HG02642 (cell line): ENCODE measurements around the gene KRTAP10-11.
"Not testable (repeated sequence)": the region's sequence is repeated elsewhere in the genome, so short reads cannot be mapped to it uniquely, and the experiment has no call there.

Source experiments
- ATAC-seq: cut with Tn5 transposase; IDR thresholded peaks from one replicate; pipeline ENCODE4 v1.9.1; 2021; ENCODE audit warnings: mild to moderate bottlenecking; ENCODE audit not compliant: unreplicated experiment, poor library complexity

The KRTAP10-11 gene

DNA sequence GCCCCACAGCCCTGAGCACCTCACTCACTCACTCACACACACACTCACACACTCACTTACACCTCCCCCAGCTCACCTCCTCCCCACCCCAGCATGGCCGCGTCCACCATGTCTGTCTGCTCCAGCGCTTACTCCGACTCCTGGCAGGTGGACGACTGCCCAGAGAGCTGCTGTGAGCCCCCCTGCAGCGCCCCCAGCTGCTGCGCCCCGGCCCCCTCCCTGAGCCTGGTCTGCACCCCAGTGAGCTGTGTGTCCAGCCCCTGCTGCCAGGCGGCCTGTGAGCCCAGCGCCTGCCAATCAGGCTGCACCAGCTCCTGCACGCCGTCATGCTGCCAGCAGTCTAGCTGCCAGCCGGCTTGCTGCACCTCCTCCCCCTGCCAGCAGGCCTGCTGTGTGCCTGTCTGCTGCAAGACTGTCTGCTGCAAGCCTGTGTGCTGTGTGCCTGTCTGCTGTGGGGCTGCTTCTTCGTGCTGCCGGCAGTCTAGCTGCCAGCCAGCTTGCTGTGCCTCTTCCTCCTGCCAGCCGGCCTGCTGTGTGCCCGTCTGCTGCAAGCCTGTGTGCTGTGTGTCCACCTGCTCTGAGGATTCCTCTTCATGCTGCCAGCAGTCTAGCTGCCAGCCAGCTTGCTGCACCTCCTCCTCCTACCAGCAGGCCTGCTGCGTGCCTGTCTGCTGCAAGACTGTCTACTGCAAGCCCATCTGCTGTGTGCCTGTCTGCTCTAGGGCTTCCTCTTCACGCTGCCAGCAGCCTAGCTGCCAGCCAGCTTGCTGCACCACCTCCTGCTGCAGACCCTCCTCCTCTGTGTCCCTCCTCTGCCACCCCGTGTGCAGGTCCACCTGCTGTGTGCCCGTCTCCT is at the start of gene KRTAP10-11:
Gene KRTAP10-11, plus strand, starts transcription at position 49 of the 856 bp plus-strand sequence. Its CDS starts 45 bp downstream, at position 94.
- ATAC-seq, result not testable (repeated sequence)

GRCh38 chr21:44598061-44598460 is 48.2 kb upstream of the KRTAP10-11 start:
- ATAC-seq, result no peak

DNA sequence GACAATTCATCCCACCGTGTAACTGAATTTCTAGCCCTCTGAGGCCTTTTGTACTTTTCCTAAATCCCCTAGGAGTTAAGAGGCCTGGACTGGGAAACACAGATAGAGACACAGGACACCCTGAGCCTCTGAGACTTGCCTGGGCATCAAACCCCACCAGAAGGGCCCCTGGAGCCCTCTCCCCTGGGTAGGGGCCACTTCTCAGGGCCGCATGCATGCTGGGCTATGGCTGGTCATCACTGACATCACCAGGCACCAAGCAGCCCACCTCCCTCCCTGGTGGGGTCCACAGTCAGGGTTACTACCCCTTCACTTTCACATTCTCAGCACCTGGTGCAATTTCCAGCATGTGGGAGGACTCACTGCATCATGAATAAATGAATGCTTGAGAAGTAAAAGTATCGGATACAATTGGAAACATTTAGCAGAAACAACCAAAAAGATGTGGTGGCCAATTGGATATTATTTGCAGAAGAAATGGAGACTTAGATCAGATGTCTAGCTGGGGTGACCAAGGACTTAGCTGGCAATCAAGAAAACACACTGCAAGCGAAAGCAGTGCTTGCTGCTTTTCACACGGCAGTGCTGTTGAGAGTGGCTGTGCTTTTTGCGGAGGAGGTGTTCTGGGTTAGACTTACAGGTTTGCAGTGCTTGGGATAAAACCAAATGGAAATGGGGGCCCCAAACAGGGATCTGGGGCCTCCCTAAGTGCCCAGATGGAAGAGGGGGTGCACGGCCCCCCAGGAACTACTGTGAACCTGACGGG is 46.8 kb upstream of the KRTAP10-11 start:
- no peak for ATAC-seq

DNA sequence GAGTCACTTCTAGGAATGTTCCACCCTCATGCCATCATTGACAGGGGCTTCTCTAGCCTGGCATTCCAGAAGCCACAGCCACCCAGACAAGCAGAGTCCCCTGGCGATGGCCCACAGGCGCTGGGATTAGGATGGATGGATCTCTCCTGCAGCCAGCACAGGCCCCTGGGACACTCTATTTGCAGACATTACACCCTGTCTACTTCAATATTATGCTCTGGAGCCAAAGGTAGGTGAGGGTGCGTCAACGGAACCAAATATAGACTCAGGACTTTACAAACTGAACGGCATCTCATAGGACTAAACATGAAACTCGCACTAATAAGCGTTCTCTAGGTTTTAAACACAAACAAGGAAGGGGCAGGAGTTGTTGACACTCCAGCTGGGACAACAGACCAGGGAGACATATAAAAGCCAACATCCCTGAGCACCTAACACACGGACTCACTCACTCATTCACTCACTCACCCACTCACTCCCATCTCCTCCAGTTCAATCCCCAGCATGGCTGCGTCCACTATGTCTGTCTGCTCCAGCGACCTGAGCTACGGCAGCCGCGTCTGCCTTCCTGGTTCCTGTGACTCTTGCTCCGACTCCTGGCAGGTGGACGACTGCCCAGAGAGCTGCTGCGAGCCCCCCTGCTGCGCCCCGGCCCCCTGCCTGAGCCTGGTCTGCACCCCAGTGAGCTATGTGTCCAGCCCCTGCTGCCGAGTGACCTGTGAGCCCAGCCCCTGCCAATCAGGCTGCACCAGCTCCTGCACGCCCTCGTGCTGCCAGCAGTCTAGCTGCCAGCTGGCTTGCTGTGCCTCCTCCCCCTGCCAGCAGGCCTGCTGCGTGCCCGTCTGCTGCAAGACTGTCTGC is 45.9 kb upstream of the KRTAP10-11 start, which contains the start of gene KRTAP10-7:
Gene KRTAP10-7, plus strand, starts transcription at position 480 of the 861 bp plus-strand sequence. Its CDS starts 25 bp downstream, at position 505.
- ATAC-seq, result not testable (repeated sequence)

DNA sequence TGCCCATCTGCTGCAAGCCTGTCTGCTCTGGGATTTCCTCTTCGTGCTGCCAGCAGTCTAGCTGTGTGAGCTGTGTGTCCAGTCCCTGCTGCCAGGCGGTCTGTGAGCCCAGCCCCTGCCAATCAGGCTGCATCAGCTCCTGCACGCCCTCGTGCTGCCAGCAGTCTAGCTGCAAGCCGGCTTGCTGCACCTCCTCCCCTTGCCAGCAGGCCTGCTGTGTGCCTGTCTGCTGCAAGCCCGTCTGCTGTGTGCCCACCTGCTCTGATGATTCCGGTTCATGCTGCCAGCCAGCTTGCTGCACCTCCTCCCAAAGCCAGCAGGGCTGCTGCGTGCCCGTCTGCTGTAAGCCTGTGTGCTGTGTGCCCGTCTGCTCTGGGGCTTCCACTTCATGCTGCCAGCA is 45.1 kb upstream of the KRTAP10-11 start:
- ATAC-seq, result not testable (repeated sequence)

GRCh38 chr21:44601596-44602462 is 44.4 kb upstream of the KRTAP10-11 start:
- no peak for ATAC-seq

DNA sequence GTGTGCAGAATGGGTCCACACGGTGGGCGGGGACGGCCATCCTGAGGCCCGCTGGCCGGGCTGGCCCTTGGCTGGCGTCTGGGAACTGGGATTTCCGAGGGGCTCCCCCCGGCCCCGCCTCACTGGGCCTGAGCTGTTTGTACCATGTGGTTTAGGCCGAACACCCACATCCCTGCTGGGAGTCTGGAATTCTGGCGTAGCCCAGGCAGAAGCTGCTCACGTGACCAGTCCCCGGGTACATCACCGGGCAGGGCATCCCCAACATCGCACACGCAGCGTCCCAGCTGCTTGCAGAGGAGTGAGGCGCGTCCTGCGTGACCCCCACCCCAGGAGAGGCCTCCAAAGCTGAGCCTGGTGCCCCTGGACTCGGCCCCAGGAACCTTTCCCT is 43.8 kb upstream of the KRTAP10-11 start:
- ATAC-seq, result no peak

DNA sequence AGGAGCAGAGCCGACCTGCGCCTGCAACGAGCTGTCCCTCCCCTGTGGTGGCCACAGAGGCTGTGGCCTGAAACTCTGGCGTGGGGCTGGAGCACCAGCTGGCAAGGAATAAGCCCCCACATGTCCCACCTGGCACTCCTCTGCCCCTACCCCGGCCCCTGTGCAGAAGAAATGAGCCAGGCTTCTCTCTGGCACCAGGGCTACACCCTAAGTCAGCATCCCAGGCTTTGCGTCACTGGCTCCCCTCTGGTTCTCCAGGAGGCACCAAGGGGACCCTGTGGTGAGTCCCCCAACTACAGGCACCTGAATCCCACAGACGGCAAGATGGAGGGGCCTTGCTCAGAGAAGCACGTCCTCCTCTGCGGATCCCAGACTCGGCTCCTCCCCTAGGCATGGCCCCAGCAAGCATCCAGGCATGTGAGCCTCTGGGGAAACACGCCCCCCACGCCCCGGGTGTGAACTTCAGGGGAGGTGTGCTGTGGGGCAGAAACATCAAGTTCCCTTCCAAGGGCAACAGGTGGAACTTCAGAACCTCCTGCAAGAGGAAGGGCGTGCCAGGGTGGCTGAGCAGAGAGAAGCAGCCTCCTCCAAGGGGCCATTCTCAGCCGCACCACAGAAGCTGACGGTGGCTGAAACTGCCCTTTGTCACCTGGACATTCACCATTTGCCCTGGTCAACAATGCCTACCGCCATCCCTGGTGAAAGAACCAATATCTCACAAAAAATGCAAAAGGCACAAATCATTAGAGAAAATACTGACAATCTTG is 42.9 kb upstream of the KRTAP10-11 start:
- no peak for ATAC-seq

DNA sequence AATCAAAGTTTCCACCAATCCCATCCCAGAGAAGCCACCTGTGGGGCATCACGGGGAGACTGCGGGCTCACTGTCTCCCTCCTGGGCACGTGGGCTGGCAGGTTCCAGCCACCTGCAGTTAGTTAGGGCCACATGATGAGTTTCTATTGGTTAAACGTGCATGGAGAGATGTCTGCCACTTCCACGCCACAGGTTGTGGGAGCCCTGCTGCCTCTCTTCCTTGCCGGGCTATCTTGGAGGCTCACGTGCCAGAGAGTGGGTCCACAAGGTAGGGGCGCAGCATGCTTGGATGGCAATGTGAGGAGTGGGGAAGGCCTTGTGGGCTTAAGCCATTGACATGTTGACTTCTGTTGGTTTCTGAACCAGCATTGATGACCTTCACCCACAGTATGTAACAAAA is 42.3 kb upstream of the KRTAP10-11 start:
- no peak for ATAC-seq

DNA sequence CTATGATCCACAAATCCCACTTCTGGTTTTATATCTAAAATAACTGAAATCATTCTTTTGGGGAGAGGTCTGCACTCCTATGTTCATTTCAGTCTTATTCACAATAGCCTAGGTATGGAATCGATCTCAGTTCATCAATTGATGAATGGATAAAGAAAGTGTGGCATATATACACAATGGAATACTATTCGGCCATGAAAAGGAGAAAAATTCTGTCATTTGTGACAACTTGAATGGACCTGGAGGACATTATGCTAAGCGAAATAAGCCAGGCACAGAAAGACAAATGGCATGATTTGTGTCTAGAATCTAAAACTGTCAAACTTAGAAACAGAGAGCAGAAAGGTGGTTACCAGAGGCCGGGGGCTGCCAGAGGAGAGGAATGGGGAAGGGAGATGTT is 39.7 kb upstream of the KRTAP10-11 start:
- no peak for ATAC-seq

DNA sequence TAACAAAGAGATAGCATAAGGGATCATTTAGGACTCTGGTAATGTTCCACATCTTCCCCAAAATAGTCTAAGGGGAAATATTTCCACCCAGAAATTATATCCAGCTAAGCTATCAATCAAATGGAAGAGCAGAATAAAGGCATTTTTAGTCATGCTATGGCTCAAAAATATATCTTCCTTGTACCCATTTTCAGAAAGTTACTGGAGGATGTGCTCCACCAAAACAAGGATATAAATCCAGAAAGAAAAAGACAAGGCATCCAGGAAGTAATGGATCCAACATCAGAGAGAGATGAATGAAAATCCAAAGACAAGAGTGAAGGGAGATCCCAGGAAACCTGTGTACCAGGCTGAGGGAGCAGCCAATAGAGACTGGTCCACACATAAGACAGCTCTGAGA is 37.0 kb upstream of the KRTAP10-11 start:
- ATAC-seq, result no peak

- not testable (repeated sequence) for ATAC-seq
Measured at GRCh38 chr21:44610157-44610843, 35.9 kb upstream of the KRTAP10-11 start.

DNA sequence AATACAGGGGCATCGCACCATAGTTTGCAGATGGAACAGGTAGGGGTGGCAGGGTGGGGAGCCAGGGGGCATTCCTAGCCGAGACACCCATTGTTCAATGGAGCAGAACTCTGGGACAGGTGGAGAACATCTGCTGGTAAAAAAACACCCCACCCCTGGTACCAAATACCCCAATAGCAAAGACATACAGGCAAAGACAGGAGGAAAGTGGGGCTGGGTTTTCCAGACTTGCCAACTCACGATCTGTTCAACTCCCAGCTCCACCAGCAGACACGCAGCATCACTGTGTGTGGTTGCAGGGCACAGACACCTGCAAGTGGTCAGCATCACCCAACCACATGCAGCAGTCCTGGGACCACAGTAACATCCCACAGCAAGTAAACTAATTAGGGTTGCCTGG is 34.7 kb upstream of the KRTAP10-11 start:
- no peak for ATAC-seq

DNA sequence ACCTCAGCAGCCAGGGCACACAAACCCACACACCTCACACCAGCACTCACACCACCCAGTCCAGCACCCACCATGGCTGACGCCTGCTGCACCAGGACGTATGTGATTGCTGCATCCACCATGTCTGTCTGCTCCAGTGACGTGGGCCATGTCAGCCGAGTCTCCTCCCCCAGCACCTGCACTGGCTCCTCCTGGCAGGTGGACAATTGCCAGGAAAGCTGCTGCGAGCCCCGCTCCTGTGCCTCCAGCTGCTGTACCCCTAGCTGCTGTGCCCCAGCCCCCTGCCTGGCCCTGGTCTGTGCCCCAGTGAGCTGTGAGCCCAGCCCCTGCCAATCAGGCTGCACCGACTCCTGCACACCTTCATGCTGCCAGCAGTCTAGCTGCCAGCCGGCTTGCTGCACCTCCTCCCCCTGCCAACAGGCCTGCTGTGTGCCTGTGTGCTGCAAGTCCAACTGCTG is 34.2 kb upstream of the KRTAP10-11 start, which contains the start of gene KRTAP10-8:
Gene KRTAP10-8, plus strand, starts transcription at position 51 of the 458 bp plus-strand sequence. Its CDS starts 22 bp downstream, at position 73.
- no peak for ATAC-seq

- no peak for ATAC-seq
Measured at GRCh38 chr21:44612669-44613229, 33.5 kb upstream of the KRTAP10-11 start.

GRCh38 chr21:44613386-44614155 is 32.6 kb upstream of the KRTAP10-11 start:
- no peak for ATAC-seq

DNA sequence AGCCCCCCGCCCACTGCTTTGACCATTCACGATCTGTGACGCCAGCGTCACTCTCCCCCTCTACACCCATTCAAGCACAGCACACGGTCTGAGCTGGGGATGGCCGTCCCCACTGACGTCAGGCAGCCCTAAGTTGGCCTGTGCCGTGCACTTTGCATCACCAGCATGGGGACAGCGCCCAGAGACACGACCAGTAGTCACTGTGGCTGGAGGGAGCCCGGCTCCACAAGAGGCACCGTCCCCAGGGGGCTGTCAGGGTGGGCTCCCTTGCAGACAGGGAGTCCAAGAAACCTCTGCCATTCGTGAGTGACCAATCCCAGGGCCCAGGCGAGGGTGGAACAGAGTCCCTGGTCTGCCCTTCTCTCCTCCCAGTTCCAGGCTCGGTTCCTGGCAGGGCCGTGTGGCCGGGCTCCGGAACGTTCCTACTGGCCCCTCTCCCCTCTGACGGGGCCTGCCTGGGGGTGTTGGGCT is 32.0 kb upstream of the KRTAP10-11 start:
- ATAC-seq, result no peak
